Natural killer cell (primary cell): ENCODE data around the gene EPM2A. TPM values are rescaled to one million over a fixed set of nuclear protein-coding genes. Genes with fewer than 3 reads are reported as not detected.

Experiments used
- ATAC-seq, 3 donors: fragments of 150-1000 bp in 2 of 3; fragments of 200-7000 bp in 1 of 3; cut with Tn5 transposase; 1 replicate in 1 of 3; 2 replicates in 2 of 3; pipeline ENCODE4 v1.10.0; 2021; ENCODE audit warnings: mild to moderate bottlenecking in 2 of 3, moderate library complexity in 2 of 3
- DNase-seq, 2 donors: peaks; one replicate each; pipeline versions ENCODE4 v3.0.0 to v3.0.0-alpha.2; 2013 to 2021; ENCODE audit warnings: mixed read lengths in 1 of 2
- H3K27ac ChIP-seq: one replicate; pipeline ENCODE4 v1.5.1; 2013; ENCODE audit warnings: mild to moderate bottlenecking, low read length
- H3K27me3 ChIP-seq: one replicate; pipeline ENCODE4 v1.6.1; 2013; ENCODE audit warnings: low read length; ENCODE audit not compliant: control insufficient read depth, insufficient read depth
- H3K36me3 ChIP-seq: one replicate; pipeline ENCODE4 v1.6.1; 2013; ENCODE audit warnings: low read length; ENCODE audit not compliant: control insufficient read depth, insufficient read depth
- H3K4me1 ChIP-seq: one replicate; pipeline ENCODE4 v1.6.1; 2013; ENCODE audit warnings: low read length; ENCODE audit not compliant: control insufficient read depth, insufficient read depth
- H3K4me3 ChIP-seq: one replicate; pipeline ENCODE4 v1.5.1; 2013; ENCODE audit warnings: low read length
- H3K9me3 ChIP-seq: one replicate; pipeline ENCODE4 v1.6.1; 2013; ENCODE audit warnings: low read length; ENCODE audit not compliant: control insufficient read depth, insufficient read depth
- H3K27ac Mint-ChIP-seq, 2 donors: one replicate each; pipeline ENCODE4 v1.8.0; 2022; ENCODE audit warnings: mild to moderate bottlenecking in 2 of 2, mixed read lengths in 2 of 2, moderate library complexity in 1 of 2
- H3K27me3 Mint-ChIP-seq, 2 donors: one replicate each; pipeline ENCODE4 v1.8.0; 2022; ENCODE audit warnings: low read depth in 2 of 2, mixed read lengths in 2 of 2
- H3K36me3 Mint-ChIP-seq: one replicate; pipeline ENCODE4 v1.8.0; 2022; ENCODE audit warnings: mixed read lengths
- H3K4me1 Mint-ChIP-seq, 2 donors: one replicate each; pipeline ENCODE4 v1.8.0; 2022; ENCODE audit warnings: mixed read lengths in 2 of 2
- H3K4me3 Mint-ChIP-seq: one replicate; pipeline ENCODE4 v1.8.0; 2022; ENCODE audit warnings: mild to moderate bottlenecking, moderate library complexity, mixed read lengths
- H3K9me3 Mint-ChIP-seq, 2 donors: one replicate each; pipeline ENCODE4 v1.8.0; 2022; ENCODE audit warnings: mixed read lengths in 2 of 2
- CTCF ChIP-seq: fragments of 200-600 bp; IDR thresholded peaks from one replicate; pipeline ENCODE4 v1.8.0; 2022; ENCODE audit warnings: antibody characterized with exemption
- WGBS: methylation state at CpG from one replicate; pipeline ENCODE4 v1.1.7; 2013; ENCODE audit warnings: missing lambda C conversion rate; ENCODE audit not compliant: insufficient coverage; 5-methylcytosine and 5-hydroxymethylcytosine counted together
- intact Hi-C: fragments of 100-400 bp; cut with micrococcal nuclease; formaldehyde crosslinking; loops from one replicate; pipeline ENCODE4 v1.14.2; 2022
- total RNA-seq, 4 donors: library from RNA; stranded (reverse); fragments of 120-200 nt in 1 of 4; gene quantifications; one replicate each; pipeline versions ENCODE4 v1.2.3 to v1.2.4, GENCODE V29; 2013 to 2022

EPM2A gene
- total RNA-seq, 3 donors from 2014 or later (not counting 1 experiment from before 2014, with no cell fraction given): 5.2 to 6.9 (median 6.7) TPM

GRCh38 chr6:145632971-145633370 is 102.3 kb downstream of the EPM2A start:
- H3K36me3 ChIP-seq: no peaks in the 10 kb centered on the region
- Mint-ChIP-seq H3K4me1 (peaks cover 9 to 16% of the 10 kb centered on the region in 2 donors), H3K27ac (no peak overlapping the region), H3K27me3 (no peaks in the 10 kb centered on the region), H3K4me3 (no peak overlapping the region), H3K9me3 (no peaks in the 10 kb centered on the region), H3K36me3 (no peaks in the 10 kb centered on the region)
- no peaks in the 10 kb centered on the region for H3K27me3 ChIP-seq
- TF ChIP-seq CTCF: no peak
- no peaks in the 10 kb centered on the region for H3K4me1 ChIP-seq
- H3K4me3 ChIP-seq: no peak overlapping the region
- no peak for ATAC-seq
- H3K9me3 ChIP-seq: no peaks in the 10 kb centered on the region
- H3K27ac ChIP-seq: no peak overlapping the region
- intact Hi-C loops: no loop called here
- 95% methylated on average over 6 of the region's 6 CpGs for WGBS
- no peak for DNase-seq

- Mint-ChIP-seq H3K9me3 (no peaks in the 10 kb centered on the region), H3K27me3 (no peaks in the 10 kb centered on the region), H3K36me3 (no peaks in the 10 kb centered on the region), H3K4me3 (no peak overlapping the region), H3K27ac (no peak overlapping the region), H3K4me1 (peaks cover 9 to 16% of the 10 kb centered on the region in 2 donors)
- Histone ChIP-seq H3K27me3 (no peaks in the 10 kb centered on the region), H3K4me3 (no peak overlapping the region), H3K9me3 (no peaks in the 10 kb centered on the region), H3K27ac (no peak overlapping the region), H3K4me1 (no peaks in the 10 kb centered on the region), H3K36me3 (no peaks in the 10 kb centered on the region)
- TF ChIP-seq CTCF: no peak
- intact Hi-C loops: no loop called here
- DNase-seq: no peak
- ATAC-seq: no peak
These were observed 103.9 kb downstream of the EPM2A start for GRCh38 chr6:145631374-145631773.

DNA sequence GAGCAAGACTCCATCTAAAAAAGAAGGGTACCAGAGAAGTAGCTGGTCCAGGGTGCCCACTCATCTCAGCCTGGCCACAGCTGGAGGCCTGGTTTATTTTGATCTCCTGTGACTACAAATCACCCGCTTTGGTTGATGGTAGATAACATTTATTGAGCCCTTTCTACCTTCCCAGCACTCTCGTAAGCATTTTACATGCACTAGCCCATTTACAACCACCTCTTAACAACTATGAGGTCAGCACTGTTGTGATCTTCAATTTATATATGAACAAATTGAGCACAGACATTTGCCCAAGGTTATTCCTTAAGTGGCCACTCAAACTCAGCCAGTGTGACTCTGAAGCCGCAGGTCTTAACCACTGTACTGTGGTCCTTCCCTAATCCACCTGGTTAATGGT is 104.7 kb downstream of the EPM2A start:
- no peaks in the 10 kb centered on the region for H3K4me1 ChIP-seq
- Mint-ChIP-seq H3K9me3 (no peaks in the 10 kb centered on the region), H3K36me3 (no peaks in the 10 kb centered on the region), H3K4me3 (no peak overlapping the region), H3K4me1 (peaks cover 9 to 16% of the 10 kb centered on the region in 2 donors), H3K27ac (no peak overlapping the region), H3K27me3 (no peaks in the 10 kb centered on the region)
- H3K27ac ChIP-seq: no peak overlapping the region
- no peaks in the 10 kb centered on the region for H3K27me3 ChIP-seq
- H3K9me3 ChIP-seq: no peaks in the 10 kb centered on the region
- intact Hi-C loops: no loop called here
- no peak for TF ChIP-seq CTCF
- H3K4me3 ChIP-seq: no peak overlapping the region
- WGBS: 100% methylated on average over 3 of the region's 3 CpGs
- ATAC-seq: no peak
- no peak for DNase-seq
- no peaks in the 10 kb centered on the region for H3K36me3 ChIP-seq

DNA sequence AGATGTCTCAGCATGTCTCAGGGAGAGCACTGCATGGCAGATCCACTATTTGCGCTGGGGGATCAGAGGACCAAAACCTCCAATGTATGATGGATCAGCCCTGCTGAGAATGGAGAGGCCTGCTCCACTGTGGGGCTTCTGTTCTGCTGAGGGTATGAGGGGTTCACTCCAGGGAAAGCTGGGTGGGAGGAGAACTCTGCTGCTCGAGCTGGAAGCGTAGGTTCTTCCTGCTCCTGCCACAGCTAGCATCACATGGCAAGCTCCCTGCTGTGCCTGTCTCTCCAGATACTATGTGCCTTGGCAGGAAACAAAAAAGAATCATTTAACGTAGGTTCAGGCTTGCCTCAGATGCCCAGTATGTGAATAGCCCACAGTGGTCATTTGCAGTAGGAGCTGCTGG is 105.8 kb downstream of the EPM2A start:
- no peak overlapping the region for H3K27ac ChIP-seq
- Mint-ChIP-seq H3K9me3 (no peaks in the 10 kb centered on the region), H3K27ac (no peak overlapping the region), H3K4me3 (no peak overlapping the region), H3K27me3 (no peaks in the 10 kb centered on the region), H3K4me1 (peaks cover 9 to 14% of the 10 kb centered on the region in 2 donors), H3K36me3 (no peaks in the 10 kb centered on the region)
- H3K4me3 ChIP-seq: no peak overlapping the region
- H3K27me3 ChIP-seq: no peaks in the 10 kb centered on the region
- no peak for ATAC-seq
- intact Hi-C loops: no loop called here
- H3K36me3 ChIP-seq: no peaks in the 10 kb centered on the region
- no peak for DNase-seq
- no peaks in the 10 kb centered on the region for H3K4me1 ChIP-seq
- no peaks in the 10 kb centered on the region for H3K9me3 ChIP-seq
- TF ChIP-seq CTCF: no peak
- WGBS: 91% methylated on average over 4 of the region's 4 CpGs
